SU-DHL-6 (cell line): ENCODE results near the gene SMARCA4.

Source experiments
- H2AFZ ChIP-seq: fragments of 200-600 bp; sonication (generic); 2 replicates; pipeline ENCODE4 v1.6.1; 2014; ENCODE audit warnings: low read depth, mild to moderate bottlenecking, moderate library complexity, mixed read lengths, antibody characterized with exemption, low read length; ENCODE audit not compliant: severe bottlenecking
- H3F3A ChIP-seq: fragments of 200-600 bp; shearing (Covaris generic); 2 replicates; pipeline ENCODE4 v1.6.0; 2016; ENCODE audit warnings: antibody characterized with exemption, mild to moderate bottlenecking; ENCODE audit not compliant: insufficient read depth
- H3K27ac ChIP-seq: fragments of 200-600 bp; sonication (generic); 2 replicates; pipeline ENCODE4 v1.5.1; 2016; ENCODE audit warnings: low read depth, mild to moderate bottlenecking, low read length, moderate library complexity, mixed read lengths
- H3K27me3 ChIP-seq: fragments of 200-600 bp; sonication (generic), shearing (Covaris generic); 2 replicates; pipeline ENCODE4 v1.6.0; 2014; ENCODE audit warnings: mild to moderate bottlenecking, low read length
- H3K36me3 ChIP-seq: fragments of 200-600 bp; sonication (generic); 2 replicates; pipeline ENCODE4 v1.6.1; 2014; ENCODE audit warnings: mild to moderate bottlenecking, low read length, mixed read lengths
- H3K4me2 ChIP-seq: fragments of 300-600, 200-600 bp; shearing (Covaris generic), sonication (generic); 2 replicates; pipeline ENCODE4 v1.6.0; 2014; ENCODE audit warnings: low read length, low read depth, mild to moderate bottlenecking; ENCODE audit not compliant: poor library complexity, severe bottlenecking
- H3K4me3 ChIP-seq: fragments of 200-600 bp; sonication (generic); 2 replicates; pipeline ENCODE4 v1.5.1; 2014; ENCODE audit warnings: antibody characterized with exemption, low read length, mild to moderate bottlenecking, mixed read lengths; ENCODE audit not compliant: insufficient read depth, poor library complexity, severe bottlenecking
- H3K79me2 ChIP-seq: fragments of 200-600 bp; sonication (generic); 2 replicates; pipeline ENCODE4 v1.6.1; 2014; ENCODE audit warnings: mild to moderate bottlenecking, low read length, moderate library complexity; ENCODE audit not compliant: insufficient read depth
- H3K9ac ChIP-seq: fragments of 200-600 bp; sonication (generic); 2 replicates; pipeline ENCODE4 v1.7.0; 2014; ENCODE audit warnings: mild to moderate bottlenecking, low read length
- H3K9me2 ChIP-seq: fragments of 200-600 bp; sonication (generic); replicated peaks from 2 replicates; pipeline ENCODE4 v1.6.1; 2014; ENCODE audit warnings: low read length; ENCODE audit not compliant: insufficient read depth
- H3K9me3 ChIP-seq: fragments of 200-600 bp; sonication (generic); 2 replicates; pipeline ENCODE4 v1.6.1; 2014; ENCODE audit warnings: low read length, mixed read lengths; ENCODE audit not compliant: insufficient read depth
- H4K20me1 ChIP-seq: fragments of 200-600 bp; sonication (generic); 2 replicates; pipeline ENCODE4 v1.6.1; 2014; ENCODE audit warnings: low read depth, mild to moderate bottlenecking, antibody characterized with exemption, low read length, moderate library complexity, mixed read lengths
- EZH2phosphoT487 ChIP-seq: fragments of 200-600 bp; sonication (generic), shearing (Covaris generic); conservative IDR thresholded peaks from 2 replicates; pipeline ENCODE4 v1.6.1; 2018; ENCODE audit warnings: mild to moderate bottlenecking, antibody characterized with exemption, low read length, moderate library complexity, mixed read lengths
- TF ChIP-seq, protein P1 (sequence below): fragments of 200-600 bp; sonication (generic); IDR thresholded peaks from one replicate; pipeline ENCODE4 v1.5.1; 2017; ENCODE audit warnings: antibody characterized with exemption, mild to moderate bottlenecking, low read length, moderate library complexity; ENCODE audit not compliant: insufficient read depth, poor library complexity, severe bottlenecking

SMARCA4 gene

DNA sequence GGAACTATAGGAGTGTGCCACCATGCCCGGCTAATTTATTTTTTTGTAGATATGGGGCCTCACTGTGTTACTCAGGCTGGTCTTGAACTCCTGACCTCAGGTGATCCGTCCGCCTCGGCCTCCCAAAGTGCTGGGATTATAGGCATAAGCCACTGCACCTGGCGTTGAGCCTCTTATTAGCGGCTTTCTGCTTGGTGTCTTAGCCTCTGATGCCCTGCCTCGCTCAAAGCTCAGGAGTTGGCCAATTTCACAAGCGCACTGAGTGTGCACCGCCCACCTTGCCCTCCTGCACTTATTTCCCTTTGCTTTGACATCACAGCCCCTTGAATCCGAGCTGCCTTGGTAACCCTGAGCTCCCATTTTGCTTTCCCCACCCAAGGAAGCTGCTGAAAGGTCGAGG, 42.5 kb upstream of the SMARCA4 start:
- no peak overlapping the region for H3K27ac ChIP-seq
- 0 out of 2 replicates have a peak, but pooled peaks cover 4% of the 10 kb centered on the region for H3F3A ChIP-seq
- H3K9me3 ChIP-seq = no peaks in the 10 kb centered on the region
- no peak overlapping the region for H3K9ac ChIP-seq
- H2AFZ ChIP-seq = no peak overlapping the region
- H3K36me3 ChIP-seq = no peaks in the 10 kb centered on the region
- H3K4me2 ChIP-seq = no peak overlapping the region
- H3K9me2 ChIP-seq = no peaks in the 10 kb centered on the region
- H4K20me1 ChIP-seq = no peaks in the 10 kb centered on the region
- no peaks in the 10 kb centered on the region for H3K27me3 ChIP-seq
- H3K4me3 ChIP-seq = no peak overlapping the region
- TF ChIP-seq, protein P1, sequence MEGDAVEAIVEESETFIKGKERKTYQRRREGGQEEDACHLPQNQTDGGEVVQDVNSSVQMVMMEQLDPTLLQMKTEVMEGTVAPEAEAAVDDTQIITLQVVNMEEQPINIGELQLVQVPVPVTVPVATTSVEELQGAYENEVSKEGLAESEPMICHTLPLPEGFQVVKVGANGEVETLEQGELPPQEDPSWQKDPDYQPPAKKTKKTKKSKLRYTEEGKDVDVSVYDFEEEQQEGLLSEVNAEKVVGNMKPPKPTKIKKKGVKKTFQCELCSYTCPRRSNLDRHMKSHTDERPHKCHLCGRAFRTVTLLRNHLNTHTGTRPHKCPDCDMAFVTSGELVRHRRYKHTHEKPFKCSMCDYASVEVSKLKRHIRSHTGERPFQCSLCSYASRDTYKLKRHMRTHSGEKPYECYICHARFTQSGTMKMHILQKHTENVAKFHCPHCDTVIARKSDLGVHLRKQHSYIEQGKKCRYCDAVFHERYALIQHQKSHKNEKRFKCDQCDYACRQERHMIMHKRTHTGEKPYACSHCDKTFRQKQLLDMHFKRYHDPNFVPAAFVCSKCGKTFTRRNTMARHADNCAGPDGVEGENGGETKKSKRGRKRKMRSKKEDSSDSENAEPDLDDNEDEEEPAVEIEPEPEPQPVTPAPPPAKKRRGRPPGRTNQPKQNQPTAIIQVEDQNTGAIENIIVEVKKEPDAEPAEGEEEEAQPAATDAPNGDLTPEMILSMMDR = no peak
- TF ChIP-seq EZH2phosphoT487 = no peak
- H3K79me2 ChIP-seq = no peaks in the 10 kb centered on the region

- Histone ChIP-seq H3K9ac (no peak overlapping the region), H3F3A (0 out of 2 replicates have a peak, but pooled peaks cover 4% of the 10 kb centered on the region), H3K4me2 (no peak overlapping the region), H4K20me1 (no peaks in the 10 kb centered on the region), H3K36me3 (no peaks in the 10 kb centered on the region), H3K4me3 (no peak overlapping the region), H3K79me2 (no peaks in the 10 kb centered on the region), H2AFZ (no peak overlapping the region), H3K9me2 (no peaks in the 10 kb centered on the region), H3K9me3 (no peaks in the 10 kb centered on the region), H3K27ac (no peak overlapping the region), H3K27me3 (no peaks in the 10 kb centered on the region)
- TF ChIP-seq EZH2phosphoT487 = no peak
- TF ChIP-seq, protein P1 = no peak
These were observed 41.2 kb upstream of the SMARCA4 start for GRCh38 chr19:10919352-10920287.

DNA sequence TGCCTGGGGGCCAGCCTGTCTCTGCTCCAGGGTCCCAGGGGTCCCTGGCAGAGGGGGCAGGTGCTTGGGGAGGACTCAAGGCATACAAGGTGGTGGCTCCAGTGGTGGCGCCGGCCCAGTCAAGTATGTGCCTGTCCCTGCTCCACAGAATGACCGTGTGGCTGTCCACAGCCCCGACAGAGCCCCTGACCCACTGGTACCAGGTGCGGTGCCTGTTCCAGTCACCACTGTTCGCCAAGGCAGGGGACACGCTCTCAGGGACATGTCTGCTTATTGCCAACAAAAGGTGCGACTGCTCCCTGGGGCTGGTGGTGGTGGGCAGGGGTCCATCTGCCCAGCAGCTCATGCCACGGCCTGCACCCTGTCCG, 40.6 kb upstream of the SMARCA4 start:
- Histone ChIP-seq H3K9me3 (no peaks in the 10 kb centered on the region), H3K9ac (no peak overlapping the region), H2AFZ (no peak overlapping the region), H3K4me2 (no peak overlapping the region), H3K79me2 (no peaks in the 10 kb centered on the region), H3K9me2 (no peaks in the 10 kb centered on the region), H3K4me3 (no peak overlapping the region), H4K20me1 (no peaks in the 10 kb centered on the region), H3K27me3 (no peaks in the 10 kb centered on the region), H3K27ac (no peak overlapping the region), H3F3A (0 out of 2 replicates have a peak, but pooled peaks cover 4% of the 10 kb centered on the region), H3K36me3 (no peaks in the 10 kb centered on the region)
- no peak for TF ChIP-seq EZH2phosphoT487
- TF ChIP-seq, protein P1 = no peak
